Stimulated activated naive CD4-positive, alpha-beta T cell (primary cell): ENCODE results near the gene SYNJ1.
"Not testable (repeated sequence)": the region's sequence is repeated elsewhere in the genome, so short reads cannot be mapped to it uniquely, and the experiment has no call there.

Experiments
- DNase-seq, 6 experiments: peaks; one replicate each; lab custom pipeline; 2025; lab: John Stamatoyannopoulos, UW

The SYNJ1 gene

DNA sequence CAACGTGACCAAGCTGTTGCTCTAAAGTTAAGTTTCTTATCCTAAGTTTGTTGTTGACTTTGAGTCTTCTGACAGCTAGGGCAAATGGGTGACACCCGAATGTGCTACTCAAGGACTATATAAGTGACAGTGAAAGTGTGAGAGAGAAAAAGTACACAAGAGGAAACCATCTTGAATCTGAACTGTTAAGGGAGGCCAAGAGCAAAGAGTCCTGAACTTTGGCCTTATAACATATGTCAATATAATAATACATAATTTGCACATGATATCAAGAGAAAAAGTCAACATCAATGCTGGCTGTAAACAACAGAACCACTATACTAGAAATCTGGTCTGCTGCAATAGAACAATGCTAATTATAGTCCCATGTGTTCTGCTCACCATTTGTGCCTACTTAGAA lies 29.5 kb downstream of the SYNJ1 start:
- DNase-seq, result no peak

DNA sequence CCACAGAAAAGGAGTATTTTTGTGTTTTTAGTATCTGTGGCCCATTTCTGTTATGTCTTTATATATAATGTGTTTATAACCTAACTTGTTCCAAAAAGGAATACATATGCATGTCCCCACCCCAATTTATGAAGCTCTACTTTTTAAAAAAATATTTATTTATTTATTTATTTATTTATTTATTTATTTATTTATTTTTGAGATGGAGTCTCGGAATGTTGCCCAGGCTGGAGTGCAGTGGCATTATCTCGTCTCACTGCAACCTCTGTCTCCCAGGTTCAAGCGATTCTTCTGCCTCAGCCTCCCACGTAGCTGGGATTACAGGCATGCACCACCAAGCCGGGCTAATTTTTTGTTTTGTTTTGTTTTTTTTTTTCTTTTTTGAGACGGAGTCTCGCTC lies 32.3 kb downstream of the SYNJ1 start:
- not testable (repeated sequence) for DNase-seq

- no peak for DNase-seq
These were observed 34.2 kb downstream of the SYNJ1 start for GRCh38 chr21:32693581-32693980.

DNA sequence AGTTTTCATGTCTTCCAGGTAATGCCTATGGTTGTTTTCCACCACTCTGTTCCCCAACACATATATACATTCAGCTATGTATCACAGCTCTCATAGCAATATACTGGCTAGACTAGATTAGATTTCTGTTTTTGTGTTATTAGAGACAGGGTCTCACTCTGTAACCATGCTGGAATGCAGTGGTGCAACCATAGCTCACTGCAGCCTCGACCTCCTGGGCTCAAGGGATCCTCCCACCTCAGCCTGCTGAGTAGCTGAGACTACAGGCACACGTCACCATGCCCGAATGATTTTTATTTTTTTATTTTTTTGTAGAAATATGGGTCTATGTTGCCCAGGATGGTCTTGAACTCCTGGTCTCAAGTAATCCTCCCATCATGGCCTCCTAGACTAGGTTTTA lies 37.7 kb downstream of the SYNJ1 start:
- no peak for DNase-seq

DNA sequence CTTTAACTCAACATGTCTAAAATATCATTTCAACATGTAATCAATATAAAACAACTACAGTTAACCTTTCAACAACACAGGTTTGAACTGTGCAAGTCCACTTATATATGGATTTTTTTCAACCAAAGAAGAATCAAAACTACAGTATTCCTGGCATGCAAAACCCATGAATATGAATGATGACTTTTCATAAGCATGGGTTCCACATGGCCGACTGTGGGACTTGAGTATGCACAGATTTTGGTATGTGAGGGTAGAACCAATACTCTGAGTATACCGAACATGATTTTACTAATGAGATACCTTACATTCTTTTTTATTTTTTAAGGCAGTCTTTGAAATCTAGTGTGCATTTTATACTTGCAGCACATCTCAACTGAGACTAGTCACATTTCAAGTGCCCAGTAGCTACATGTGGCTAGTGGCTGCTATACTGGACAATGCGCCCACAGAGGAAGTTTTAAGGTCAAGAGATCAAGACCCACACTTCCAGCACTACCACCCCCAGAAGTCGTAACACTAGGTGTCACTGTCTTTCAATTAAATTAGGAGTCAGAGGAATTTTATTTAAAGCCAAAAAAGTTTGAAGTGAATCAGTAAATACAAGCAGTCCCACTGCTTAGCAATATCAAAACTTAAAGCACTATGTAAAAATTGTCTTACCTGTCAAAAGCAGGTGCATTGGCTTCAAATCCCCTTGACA lies 40.0 kb downstream of the SYNJ1 start:
- no peak for DNase-seq

DNA sequence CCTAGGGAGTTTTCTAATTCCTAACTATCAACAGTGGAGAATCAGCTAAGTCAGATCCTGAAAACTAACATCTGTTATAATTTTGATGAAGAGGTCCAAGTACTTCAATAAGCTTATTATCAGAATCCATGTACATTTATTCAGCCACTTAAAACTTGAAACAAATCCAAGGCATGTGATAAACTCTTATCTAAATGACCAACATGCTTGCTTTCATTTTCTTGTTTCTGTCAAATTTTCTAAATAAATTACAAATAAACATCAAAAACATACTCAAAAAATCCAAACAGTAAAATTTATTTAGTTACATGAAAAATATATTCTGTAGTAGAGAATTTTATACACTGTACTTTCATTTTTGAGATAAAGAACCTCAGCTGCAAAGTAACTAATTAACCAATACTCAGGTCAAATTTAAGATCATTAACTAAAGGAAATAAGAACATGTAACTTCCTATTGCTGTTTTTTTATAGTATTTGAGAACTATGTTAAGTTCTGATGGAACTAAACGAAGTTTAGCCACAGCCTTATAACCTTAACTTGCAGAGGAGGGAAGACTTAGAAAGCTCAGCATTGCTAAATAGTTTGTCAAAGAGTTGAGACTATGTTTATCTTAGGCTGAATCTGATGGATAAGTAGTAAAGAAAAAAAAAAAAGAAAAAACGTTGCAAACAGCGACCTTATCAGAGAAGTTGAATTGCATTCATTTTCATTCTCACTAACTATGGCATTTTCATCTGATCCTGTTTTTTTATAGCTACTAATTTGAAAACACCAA lies 44.9 kb downstream of the SYNJ1 start:
- no peak for DNase-seq

DNA sequence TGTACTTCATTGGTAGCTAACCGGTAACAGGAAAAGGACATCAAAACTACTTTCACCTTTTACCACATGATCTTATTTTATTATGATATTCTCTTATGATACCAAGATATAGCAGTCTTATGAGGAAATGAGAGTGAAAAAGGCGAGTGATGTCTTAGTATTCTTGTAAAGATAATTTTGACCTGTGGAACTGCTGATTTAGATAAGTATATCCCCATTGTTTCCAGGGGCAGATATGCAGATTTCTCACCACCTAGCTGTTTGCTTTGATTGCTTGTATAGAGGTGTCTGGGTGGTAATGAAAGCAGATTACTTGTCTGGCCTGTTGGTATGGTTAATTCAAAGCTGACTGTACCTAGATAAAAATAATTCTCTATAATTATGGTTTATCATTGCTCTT lies 53.1 kb downstream of the SYNJ1 start:
- DNase-seq, result no peak

- no peak for DNase-seq
These were observed 53.8 kb downstream of the SYNJ1 start for GRCh38 chr21:32674038-32674437.

GRCh38 chr21:32666258-32666657 lies 61.6 kb downstream of the SYNJ1 start:
- DNase-seq, result no peak

GRCh38 chr21:32664095-32664494 lies 63.7 kb downstream of the SYNJ1 start:
- not testable (repeated sequence) for DNase-seq

- not testable (repeated sequence) for DNase-seq
These were observed 65.8 kb downstream of the SYNJ1 start for GRCh38 chr21:32661981-32662380.

DNA sequence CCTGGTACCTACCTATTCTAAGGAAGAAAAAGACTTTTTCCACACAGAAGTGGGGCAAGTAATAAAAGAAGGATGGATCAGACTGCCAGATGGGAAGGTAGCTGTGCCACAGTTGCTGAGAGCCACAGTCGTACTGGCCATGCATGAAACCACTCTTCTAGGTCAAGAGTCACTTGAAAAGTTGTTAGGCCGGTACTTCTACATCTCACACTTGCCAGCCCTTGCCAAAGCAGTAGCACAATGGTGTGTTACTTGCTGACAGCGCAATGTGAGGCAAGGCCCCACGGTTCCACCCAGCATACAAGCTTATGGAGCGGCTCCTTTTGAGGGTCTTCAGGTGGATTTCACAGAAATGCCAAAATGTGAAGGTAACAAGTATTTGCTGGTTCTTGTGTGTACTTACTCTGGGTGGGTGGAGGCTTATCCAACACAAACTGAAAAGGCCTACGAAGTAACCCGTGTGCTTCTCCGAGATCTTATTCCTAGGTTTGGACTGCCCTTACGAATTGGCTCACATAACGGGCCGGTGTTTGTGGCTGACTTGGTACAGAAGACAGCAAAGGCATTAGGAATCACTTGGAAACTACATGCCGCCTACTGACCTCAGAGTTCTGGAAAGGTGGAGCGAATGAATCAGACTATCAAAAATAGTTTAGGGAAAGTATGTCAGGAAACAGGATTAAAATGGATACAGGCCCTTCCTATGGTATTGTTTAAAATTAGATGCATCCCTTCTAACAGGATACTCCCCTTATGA lies 66.6 kb downstream of the SYNJ1 start:
- DNase-seq, result not testable (repeated sequence)

DNA sequence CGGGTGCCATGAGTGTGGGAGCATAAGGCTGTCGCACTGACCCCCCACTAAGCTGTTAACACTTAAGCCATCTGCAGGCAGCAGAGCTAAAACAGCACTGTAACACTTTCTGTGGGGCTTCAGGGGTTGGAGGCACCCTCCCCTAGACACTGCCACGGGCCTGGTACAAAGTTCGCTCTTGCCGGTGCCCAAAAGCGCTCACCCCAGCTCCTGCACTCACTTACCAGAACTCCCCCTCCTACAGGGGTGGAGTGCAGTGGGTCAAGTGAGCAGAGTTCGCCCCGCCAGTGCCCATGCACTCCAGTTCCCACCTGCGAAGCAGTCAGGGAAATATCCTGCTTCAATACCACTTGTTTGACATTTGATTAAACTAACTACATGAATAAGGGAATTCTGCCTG lies 69.3 kb downstream of the SYNJ1 start:
- no peak for DNase-seq

- DNase-seq, result peak in 4 of 6 experiments; percentile 1 to 34 (median 20)
These were observed 74.4 kb downstream of the SYNJ1 start for GRCh38 chr21:32653326-32653901.

GRCh38 chr21:32648165-32648564 lies 79.6 kb downstream of the SYNJ1 start:
- DNase-seq, result no peak

DNA sequence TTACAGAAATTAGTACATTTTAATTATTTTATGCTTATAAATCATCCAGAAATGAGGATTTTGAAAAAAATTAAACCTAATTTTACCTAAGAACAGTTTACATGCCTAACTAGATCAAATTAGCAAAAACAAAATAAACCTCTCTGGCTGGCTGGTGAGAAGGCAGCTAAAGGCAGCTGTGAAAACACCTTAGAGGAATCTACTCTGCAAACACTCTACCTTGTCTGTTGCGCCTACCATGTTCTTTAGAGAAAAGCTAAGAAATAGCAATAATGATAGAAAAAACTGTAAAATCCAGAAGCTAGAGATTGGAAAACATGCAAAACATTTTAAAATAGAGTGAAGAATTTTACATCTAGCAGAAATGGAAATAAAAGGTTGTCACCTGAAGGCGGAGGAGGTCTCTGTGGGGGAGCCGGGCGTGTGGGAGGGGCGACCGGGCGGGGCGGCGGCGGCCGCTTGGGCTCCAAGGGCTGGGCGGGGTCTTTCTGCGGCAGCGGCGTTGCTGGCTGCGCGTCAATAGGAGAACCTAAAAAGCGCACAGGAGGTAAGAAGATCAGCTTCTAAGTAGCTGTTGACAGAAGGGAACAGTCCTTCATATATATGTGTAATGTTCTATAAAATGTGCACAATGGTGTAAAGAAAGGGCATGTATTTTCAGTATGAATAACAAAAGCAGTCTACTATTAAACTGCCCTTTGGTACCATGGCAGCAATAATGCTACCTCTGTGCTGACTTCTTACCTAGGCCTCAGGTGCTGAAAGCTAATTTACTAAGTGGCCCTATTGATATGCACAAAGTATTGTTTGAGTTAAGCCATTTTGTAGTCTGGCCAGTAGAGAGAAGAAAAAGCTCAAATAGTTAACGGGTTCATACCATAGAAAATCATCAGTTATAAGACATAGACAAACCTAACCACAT lies 82.3 kb downstream of the SYNJ1 start:
- no peak for DNase-seq

- no peak for DNase-seq
These were observed 85.8 kb downstream of the SYNJ1 start for GRCh38 chr21:32641710-32642698.

DNA sequence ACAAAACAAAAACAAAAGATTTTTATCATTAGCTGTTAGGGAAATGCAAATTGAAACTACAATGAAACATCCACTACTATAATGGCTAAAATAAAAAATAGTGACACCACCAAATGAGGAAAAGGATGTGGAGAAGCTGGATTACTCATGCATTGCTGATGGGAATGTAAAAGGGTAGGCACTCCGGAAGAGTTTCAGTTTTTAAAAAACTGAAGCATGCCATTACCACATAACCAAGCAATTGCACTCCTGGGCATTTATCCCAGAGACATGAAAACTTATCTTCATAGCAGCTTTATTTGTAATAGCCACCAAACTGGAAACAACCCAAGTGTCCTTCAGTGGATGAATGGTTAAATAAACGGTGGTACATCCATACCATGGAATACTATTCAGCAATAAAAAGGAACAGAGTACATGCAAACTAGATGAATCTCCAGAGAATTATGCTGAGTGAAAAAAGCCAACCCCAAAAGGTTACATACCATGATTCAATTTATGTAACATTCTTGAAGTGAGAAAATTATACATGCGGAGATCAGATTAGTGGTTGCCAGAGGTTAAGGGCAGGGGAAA lies 101.1 kb downstream of the SYNJ1 start:
- DNase-seq, result no peak

DNA sequence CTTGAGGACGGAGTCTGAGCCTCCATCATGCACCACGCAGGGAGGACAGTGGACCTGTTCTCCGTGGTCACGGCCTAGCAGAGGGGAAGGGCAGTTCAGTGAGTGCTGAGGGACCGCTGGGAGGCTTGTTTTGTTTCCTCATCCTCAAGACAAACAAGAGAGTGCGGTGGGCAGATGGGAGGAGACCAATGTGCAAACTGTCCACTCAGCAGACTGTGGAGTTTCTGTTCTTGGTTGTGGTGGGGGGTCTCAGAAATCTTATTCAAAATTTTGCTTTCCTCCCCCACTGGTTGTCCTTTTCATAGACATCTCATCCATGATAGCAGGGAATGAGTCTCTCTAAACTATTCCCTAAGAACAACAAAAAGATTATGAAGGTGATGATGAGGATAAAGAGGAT lies 109.6 kb downstream of the SYNJ1 start:
- DNase-seq, result not testable (repeated sequence)
